ENCODE results near the gene MEF2D.

- TF ChIP-seq CTCF (conservative IDR thresholded peaks at IDR 0.05) (no peak), EZH2 (IDR thresholded peaks at IDR 0.05; ENCODE audit: low read depth) (no peak)
Measured at GRCh38 chr1:156528231-156528630, 27.7 kb upstream of the MEF2D start.
